Measurements from ENCODE around the gene TMEM119. TPM values are rescaled to one million over a fixed set of nuclear protein-coding genes. Genes with fewer than 3 reads are reported as not detected.
A peak's percentile ranks its signal among the peaks of the same experiment; 100 is the strongest.
"Not testable (repeated sequence)": the region's sequence is repeated elsewhere in the genome, so short reads cannot be mapped to it uniquely, and the experiment has no call there.

Gene TMEM119
- total RNA-seq, 1 experiment from 2014 or later, result 173 TPM

GRCh38 chr12:108585864-108586263 is 12.0 kb downstream of the TMEM119 start:
- no peak for DNase-seq (ENCODE audit: low read depth)

GRCh38 chr12:108584456-108585065 is 13.3 kb downstream of the TMEM119 start:
- no peak for DNase-seq (ENCODE audit: low read depth)

GRCh38 chr12:108583991-108584390 is 13.9 kb downstream of the TMEM119 start:
- no peak for DNase-seq (ENCODE audit: low read depth)

GRCh38 chr12:108582978-108583770 is 14.7 kb downstream of the TMEM119 start:
- no peak for DNase-seq (ENCODE audit: low read depth)

GRCh38 chr12:108582509-108582908 is 15.4 kb downstream of the TMEM119 start:
- DNase-seq (ENCODE audit: low read depth), result no peak

GRCh38 chr12:108581311-108582227 is 16.3 kb downstream of the TMEM119 start:
- no peak for DNase-seq (ENCODE audit: low read depth)

GRCh38 chr12:108580531-108580930 is 17.4 kb downstream of the TMEM119 start:
- no peak for DNase-seq (ENCODE audit: low read depth)

- DNase-seq (ENCODE audit: low read depth), result no peak
Measured at GRCh38 chr12:108578813-108579212, 19.1 kb downstream of the TMEM119 start.

- DNase-seq (ENCODE audit: low read depth), result no peak
Measured at GRCh38 chr12:108578264-108578663, 19.6 kb downstream of the TMEM119 start.

GRCh38 chr12:108577458-108577857 is 20.4 kb downstream of the TMEM119 start:
- no peak for DNase-seq (ENCODE audit: low read depth)

GRCh38 chr12:108576660-108577234 is 21.1 kb downstream of the TMEM119 start:
- no peak for DNase-seq (ENCODE audit: low read depth)

GRCh38 chr12:108575199-108575912 is 22.5 kb downstream of the TMEM119 start:
- DNase-seq (ENCODE audit: low read depth), result no peak

- not testable (repeated sequence) for DNase-seq (ENCODE audit: low read depth)
Measured at GRCh38 chr12:108574276-108574675, 23.6 kb downstream of the TMEM119 start.

- DNase-seq (ENCODE audit: low read depth), result no peak
Measured at GRCh38 chr12:108573317-108573716, 24.6 kb downstream of the TMEM119 start.

- peak; percentile 69 for DNase-seq (ENCODE audit: low read depth)
Measured at GRCh38 chr12:108572166-108572790, 25.6 kb downstream of the TMEM119 start.

- no peak for DNase-seq (ENCODE audit: low read depth)
Measured at GRCh38 chr12:108571609-108572165, 26.2 kb downstream of the TMEM119 start.

- peak; percentile 66 for DNase-seq (ENCODE audit: low read depth)
Measured at GRCh38 chr12:108570743-108571608, 26.9 kb downstream of the TMEM119 start.

- DNase-seq (ENCODE audit: low read depth), result no peak
Measured at GRCh38 chr12:108568338-108569154, 29.3 kb downstream of the TMEM119 start.
